GM13976 (cell line): Measurements from ENCODE around the gene ARID2.
A peak's percentile ranks its signal among the peaks of the same experiment; 100 is the strongest.

Experiments used
- DNase-seq: peaks from one replicate; pipeline ENCODE4 v3.0.0; 2012; ENCODE audit warnings: low spot score
- in situ Hi-C: fragments of 300-500 bp; cut with MboI; formaldehyde crosslinking; loops from one replicate; pipeline ENCODE4 v1.12.0; 2022; ENCODE audit warnings: low sequenced_read_pairs, mixed read lengths, inconsistent platforms; ENCODE audit not compliant: unreplicated experiment
- TF ChIP-seq, protein P1 (sequence below): IDR thresholded peaks from 2 replicates; pipeline ENCODE4 v1.5.1; 2012; ENCODE audit warnings: borderline replicate concordance, mild to moderate bottlenecking; ENCODE audit not compliant: insufficient read depth; ENCODE audit errors: extremely low read depth, missing control alignments, control extremely low read depth

The ARID2 gene

DNA sequence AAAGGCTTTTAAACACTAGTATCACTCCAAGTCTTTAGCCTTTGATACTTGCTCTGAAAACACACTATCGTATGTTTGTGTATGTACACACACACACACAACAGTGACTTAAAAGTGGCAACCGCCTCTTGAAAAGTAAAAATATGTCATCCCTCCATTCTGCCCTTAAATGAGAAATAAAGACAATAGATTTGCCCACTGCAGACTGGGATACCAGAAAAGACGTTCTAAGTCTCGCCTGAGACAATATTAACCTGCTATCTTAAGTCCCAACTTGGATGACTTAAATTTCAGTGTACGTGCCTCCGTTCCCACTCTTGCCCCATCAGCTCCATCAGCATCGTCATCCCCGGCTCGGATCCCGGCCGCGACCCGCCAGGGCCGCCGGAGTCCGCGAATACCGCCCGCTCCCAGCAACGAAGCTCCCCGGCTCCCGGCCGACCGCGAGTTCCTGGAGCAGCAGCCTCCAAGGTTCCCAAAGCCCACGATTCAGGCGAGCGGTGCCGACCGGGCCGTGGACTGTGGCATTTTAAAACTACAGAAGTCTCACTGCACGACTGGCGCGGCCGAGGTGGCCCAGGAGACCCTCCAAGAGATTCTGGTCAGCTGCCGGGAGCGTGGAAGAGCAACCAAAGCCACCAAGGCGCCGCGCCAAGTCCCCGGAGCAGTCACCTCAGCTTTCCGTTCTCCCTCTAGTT lies 2.8 kb upstream of the ARID2 start:
- in situ Hi-C loops, result loop anchor here (25.0 kb wide), 1 partner anchor 536 kb away; the partner anchor contains the start of gene SLC38A1
- DNase-seq, result peak; percentile 35
- TF ChIP-seq, protein P1, sequence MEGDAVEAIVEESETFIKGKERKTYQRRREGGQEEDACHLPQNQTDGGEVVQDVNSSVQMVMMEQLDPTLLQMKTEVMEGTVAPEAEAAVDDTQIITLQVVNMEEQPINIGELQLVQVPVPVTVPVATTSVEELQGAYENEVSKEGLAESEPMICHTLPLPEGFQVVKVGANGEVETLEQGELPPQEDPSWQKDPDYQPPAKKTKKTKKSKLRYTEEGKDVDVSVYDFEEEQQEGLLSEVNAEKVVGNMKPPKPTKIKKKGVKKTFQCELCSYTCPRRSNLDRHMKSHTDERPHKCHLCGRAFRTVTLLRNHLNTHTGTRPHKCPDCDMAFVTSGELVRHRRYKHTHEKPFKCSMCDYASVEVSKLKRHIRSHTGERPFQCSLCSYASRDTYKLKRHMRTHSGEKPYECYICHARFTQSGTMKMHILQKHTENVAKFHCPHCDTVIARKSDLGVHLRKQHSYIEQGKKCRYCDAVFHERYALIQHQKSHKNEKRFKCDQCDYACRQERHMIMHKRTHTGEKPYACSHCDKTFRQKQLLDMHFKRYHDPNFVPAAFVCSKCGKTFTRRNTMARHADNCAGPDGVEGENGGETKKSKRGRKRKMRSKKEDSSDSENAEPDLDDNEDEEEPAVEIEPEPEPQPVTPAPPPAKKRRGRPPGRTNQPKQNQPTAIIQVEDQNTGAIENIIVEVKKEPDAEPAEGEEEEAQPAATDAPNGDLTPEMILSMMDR, result no peak

DNA sequence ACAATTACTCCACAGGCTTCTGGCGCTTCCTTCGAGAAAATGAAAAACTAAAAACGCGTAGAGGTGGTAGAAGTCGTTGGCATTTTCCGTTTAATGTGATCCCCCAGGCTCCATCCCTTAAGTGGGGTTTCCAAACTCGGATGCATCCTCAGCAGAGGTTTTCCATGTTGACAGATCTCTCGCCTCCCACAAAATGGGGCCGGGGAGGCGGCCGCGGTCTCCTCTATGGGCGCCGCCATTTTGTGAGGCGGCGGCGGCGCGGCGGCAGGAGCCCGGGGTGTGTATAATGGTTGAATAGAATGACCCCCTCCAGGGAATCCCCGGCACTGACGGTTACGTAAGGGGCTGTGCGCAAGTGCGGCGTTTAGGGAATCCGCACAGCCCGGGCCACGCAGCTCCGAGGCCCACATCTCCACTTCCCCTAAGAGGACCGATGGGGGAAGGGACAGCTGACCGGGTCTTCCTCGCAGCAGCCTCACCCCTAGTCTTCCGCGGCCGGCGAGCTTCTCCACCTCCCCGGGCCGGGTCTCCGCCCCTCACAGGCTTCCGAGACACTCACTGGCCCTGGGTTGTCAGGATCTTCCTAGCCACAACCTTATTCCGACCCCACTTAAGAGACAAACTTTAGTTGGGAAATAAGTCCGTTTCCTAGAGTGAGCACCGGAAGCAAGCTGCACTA lies 2.1 kb upstream of the ARID2 start:
- TF ChIP-seq, protein P1, result no peak
- in situ Hi-C loops, result loop anchor here (25.0 kb wide), 1 partner anchor 535 kb away; the partner anchor contains the start of gene SLC38A1
- peak; percentile 92 for DNase-seq

DNA sequence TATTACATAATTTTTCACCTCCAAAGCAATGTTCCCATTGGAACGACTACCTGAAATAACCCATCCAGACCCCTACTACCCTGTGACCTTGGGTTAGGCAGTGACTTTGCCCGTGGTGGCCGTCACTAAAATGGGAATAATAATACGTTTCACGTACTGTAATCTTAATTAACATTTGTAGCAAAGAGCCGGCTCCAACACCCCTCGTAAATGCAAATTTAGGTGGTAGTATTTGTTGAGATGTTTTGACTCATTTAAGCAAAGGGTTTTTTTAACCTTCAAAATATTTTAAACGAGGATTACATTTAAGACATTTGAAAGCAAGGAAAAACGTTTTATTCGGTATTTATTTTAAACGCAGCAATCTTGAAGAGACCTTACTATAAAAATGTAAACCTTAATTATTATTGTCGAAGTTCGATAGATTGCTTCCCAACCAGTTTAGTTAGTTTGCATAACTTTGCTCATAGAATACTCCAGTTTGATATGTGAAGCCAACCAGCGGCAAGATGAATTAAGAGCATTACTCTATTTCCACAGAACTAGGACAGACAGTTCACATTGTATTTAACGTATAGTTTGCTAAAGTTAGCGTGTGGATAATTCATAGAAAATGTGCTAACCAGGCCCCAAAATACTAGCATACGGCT lies 1.4 kb upstream of the ARID2 start:
- in situ Hi-C loops, result loop anchor here (25.0 kb wide), 1 partner anchor 534 kb away; the partner anchor contains the start of gene SLC38A1
- TF ChIP-seq, protein P1, result no peak
- DNase-seq, result peak; percentile 20

DNA sequence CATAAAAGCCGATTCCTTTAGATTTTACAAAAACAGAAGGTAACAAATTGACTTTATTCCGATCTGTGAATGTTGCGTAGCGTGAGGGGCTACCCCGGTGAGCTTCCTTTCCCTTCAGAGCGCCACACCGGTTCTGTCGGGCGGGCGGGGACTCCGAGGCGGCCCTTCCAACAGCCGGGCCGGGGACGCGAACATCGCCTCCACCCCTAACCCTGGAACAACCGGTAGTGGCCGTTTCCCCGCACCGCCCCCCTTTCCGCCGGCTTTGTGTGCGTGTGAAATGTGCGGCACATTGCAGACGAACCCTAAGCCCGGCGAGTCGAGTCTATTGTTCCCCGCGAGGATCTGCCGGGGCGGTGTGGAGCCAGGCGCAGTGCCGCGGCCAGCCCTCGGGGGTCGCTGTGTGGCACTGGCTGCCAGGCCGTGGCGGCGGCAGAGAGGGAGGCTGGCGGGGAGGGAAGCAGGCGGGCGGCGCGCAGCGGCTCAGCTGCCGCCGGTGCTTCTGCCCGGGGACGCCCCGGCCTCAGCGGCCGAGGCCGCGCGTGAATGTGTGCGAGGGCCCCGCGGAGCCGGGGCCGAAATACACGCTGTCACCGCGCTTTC lies 775 bp upstream of the ARID2 start:
- in situ Hi-C loops, result loop anchor here (25.0 kb wide), 1 partner anchor 534 kb away; the partner anchor contains the start of gene SLC38A1
- peak; percentile 83 for DNase-seq
- TF ChIP-seq, protein P1, result peak; percentile 99

DNA sequence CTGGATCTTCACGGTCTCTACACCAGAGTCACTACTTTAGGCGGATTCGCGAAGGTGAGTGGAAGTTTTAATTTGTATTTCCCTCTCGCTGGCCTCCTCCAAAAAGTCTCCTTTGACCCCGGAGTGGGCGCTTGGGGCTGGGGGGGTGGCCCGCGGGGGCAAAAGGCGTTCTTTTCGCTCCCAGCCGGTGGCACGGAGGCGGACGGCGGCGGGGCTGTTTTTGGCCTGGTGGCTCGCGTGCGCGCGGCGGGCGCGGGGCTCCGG lies 510 bp downstream of the ARID2 start:
- TF ChIP-seq, protein P1, result no peak
- in situ Hi-C loops, result loop anchor here (10.0 to 25.0 kb wide), 2 partner anchors 255 to 532 kb away; partner anchors contain the start of gene SLC38A1
- peak; percentile 35 for DNase-seq

DNA sequence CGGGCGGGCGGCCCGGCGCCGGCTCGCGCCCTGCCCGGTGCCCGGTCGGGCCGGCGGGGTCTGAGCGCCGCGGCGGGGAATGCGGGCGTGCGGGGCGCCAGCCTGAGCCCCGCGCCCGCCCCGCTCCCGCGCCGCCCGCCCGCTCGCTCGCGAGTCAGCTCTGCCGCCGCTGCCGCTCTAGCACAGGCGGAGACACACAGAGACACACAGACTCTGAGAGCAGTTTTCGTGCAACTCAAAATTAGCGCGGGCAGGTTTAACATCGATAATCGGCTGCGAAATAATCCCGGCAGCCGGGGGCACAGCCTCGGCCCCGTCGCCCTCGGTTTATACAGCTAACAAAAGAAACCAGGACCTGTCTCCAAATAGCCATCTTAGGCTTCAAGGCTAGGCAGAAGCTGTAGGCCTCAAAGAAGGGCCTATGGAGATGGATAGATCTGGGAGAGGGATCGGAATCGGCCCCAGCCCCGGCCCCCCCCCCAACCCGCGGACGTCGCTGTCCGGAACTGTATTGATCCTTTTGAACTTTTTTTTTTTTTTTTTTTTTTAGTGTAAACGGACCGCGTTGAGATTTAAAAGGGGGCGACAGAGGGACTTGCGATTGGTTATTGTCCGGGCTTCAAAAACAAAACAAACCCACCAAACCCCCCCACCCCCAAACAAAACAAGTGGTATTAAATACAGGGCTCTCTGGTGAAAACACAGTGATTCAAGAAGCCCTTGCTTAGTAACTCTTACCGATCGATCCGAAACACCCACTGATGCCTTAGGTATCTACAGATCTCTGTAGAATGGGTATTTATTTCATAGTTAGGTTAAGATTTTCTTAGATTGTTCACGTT lies 1.1 kb downstream of the ARID2 start:
- in situ Hi-C loops, result loop anchor here (10.0 to 25.0 kb wide), 2 partner anchors 254 to 532 kb away; partner anchors contain the start of gene SLC38A1
- DNase-seq, result peak; percentile 38
- TF ChIP-seq, protein P1, result no peak
